Activated CD4-positive, alpha-beta T cell treated with anti-CD3 and anti-CD28 coated beads for 48 hours (primary cell): ENCODE data around the gene CEP72.
"Not testable (repeated sequence)": the region's sequence is repeated elsewhere in the genome, so short reads cannot be mapped to it uniquely, and the experiment has no call there.

Experiments used
- DNase-seq: peaks from one replicate; pipeline ENCODE4 v3.0.0-alpha.2; 2020

CEP72 gene

DNA sequence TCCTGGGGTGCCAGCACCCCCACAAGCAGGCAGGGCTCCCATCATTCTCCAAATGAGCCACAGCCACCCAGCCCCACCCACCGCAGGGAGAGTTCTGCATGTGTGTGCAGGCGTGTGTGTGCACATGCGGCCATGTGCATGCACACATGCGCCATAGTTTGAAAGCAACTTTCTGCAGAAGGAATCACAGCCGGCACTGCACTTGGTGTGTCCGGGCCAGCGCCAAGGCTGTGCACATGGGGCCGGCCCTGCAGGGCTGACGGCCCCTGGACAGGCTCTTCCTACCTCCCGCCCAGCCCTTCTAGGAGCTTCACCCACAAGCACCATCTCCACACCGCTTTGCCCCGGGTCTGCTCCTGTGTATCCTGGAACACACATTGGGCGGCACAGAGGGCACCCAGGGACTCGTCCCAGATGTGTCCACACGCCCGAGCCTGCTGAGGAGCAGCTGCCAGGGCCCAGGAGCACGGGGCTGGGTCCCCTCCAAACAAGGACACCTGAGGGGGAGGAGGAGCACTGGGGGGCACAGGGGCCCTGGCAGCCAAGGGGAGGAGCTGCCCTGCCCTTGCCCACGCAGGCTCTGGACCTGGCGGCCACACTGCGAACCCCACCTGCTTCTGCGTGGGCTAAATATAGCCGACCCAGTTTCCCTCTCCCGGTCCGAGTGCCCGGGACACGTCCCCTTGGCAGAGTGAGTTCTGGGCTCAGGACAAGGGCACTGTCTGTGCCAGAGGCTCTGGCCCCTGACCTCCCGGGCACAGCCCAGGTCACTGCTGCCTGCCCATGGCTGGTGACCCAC lies 61.9 kb downstream of the CEP72 start:
- no peak for DNase-seq

DNA sequence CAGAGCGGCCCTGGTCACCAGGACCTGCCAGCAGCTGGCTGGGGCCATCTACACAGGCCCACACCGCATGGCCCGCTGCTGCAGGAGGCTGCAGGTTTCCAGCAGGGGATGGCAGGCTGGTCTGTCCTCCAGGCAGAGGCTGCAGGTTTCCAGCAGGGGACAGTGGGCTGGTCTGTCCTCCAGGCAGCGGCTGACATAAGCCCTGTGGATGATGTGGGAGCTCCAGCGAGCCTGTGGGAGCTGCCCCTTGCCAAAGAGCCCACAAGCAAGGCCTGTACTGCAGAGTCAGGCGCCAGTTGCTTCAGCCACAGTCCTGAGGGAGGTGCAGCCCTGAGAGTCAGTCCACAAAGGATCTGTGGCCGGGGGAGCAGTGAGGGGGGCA lies 62.5 kb downstream of the CEP72 start:
- no peak for DNase-seq

DNA sequence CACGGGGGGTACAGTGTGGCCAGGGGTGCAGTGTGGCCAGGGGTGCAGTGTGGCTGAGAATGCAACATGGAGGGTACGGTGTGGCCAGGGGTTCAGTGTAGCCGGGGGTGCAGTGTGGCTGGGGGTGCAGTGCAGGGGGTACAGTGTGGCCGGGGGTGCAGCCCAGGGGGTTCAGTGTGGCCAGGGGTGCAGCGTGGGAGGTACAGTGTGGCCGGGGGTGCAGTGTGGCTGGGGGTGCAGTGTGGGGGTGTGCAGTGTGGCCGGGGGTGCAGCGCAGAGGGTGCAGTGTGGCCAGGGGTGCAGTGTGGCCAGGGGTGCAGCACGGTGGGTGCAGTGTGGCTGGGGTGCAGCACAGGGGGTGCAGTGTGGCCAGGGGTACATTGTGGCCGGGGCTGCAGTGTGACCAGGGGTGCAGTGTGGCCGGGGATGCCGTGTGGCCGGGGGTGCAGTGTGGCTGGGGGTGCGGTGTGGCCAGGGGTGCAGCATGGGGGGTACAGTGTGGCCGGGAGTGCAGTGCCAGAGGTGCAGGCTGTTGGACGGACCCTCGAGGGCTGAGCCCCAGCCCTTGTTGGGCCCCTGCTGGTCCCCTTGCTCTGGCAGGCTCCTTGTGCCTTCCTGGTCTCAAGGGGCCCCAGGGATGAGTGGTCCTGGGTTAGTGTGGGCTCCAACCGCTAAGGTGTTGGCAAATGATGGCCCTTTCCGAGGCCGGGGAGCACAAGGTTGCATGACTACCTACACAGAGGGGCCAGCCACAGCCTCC lies 63.2 kb downstream of the CEP72 start:
- DNase-seq = no peak

DNA sequence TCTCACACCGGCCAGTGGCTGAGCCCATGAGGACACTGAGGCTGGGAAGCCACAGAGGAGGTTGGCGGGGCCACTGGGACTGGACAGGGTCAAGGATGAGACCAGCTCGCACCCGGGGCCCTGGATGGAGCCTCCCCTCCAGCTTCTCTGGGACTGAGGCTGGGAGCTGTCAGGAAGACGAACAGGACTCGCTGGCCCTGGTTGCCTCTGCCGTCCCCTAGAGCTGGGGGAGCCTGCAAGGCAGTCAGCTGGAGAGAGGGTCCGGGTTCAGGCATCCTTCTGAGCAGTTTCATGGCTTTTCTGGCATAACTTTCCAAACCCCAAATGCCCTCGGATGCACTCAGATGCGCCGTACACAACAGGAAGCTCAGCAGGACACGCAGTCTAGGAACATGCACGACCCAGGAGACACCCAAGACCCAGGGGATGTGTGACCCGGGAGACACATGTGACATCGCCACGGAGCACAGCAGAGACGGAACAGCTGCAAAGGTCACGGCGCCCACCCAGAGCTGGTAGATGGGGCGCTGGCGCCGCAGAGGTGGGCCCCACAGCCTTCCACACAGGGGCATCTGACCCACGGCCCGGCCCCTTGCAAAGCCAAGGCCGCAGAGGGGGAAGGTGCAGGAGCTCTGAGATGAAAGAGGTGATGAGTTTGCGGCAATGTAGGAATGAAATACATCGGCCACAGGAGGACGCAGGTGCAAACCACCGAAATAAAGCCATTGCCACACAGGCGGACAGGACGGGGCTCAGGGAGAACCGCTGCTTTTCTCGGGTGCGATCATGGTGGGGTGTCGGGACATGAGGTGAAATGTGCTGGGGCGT lies 63.9 kb downstream of the CEP72 start:
- DNase-seq = no peak

DNA sequence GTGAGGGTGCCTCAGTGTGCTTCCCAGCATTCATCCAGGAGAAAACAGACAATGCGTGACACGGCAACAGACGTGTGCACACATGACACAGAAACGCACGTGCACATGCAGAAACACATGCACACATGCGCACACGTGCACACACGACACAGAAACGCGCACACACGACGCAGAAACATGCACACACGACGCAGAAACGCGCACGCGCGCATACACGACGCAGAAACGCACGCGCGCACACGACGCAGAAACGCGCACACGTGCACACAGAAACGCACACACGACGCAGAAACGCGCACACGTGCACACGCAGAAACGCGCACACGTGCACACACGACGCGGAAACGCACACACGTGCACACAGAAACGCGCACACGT lies 64.5 kb downstream of the CEP72 start:
- DNase-seq = no peak

DNA sequence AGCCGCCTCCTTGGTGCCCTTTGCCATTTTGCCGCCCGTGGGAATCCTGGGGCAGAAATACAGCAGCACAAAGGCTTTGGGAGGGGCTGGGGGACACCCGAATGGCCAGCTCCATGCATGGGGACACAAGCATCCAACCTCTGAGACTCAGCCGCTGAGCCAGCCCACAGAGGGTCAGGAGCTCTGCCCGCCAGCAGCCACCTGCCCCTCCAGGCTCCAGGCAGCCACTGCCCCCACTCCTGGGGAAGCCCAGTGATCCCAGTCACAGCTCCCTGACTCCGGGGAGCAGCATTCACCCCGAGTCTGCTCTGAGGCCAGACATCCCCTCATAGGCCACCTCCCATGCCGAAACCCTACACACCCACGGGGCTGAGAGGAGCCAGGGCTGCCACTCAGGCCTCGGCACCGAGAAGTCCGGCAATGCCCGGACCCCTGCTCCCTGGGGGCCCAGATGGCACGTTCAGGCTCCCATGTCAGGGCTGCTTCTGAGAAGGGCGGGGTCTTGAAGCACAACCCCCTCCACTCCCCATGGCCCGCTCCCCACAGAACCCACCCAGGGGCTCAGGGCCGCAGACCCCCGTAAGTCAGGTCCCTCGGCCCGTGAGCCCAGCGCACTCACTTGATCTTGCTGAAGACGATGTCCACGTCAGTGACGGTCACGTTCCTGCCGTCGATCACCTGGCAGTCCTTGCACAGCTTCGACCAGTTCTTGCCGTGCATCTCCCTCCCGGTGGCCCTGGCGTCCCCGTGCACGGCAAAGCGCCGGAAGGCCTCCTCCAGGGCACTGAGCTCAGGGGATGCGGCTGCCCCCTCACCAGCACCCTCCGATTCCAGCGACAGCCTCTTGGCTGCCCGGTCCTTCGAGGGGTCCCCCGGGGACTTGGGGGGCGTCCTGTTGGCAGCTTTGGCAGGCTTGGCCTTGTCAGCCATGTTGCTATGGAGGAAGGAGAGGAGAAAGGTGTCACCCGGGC lies 65.3 kb downstream of the CEP72 start:
- no peak for DNase-seq

DNA sequence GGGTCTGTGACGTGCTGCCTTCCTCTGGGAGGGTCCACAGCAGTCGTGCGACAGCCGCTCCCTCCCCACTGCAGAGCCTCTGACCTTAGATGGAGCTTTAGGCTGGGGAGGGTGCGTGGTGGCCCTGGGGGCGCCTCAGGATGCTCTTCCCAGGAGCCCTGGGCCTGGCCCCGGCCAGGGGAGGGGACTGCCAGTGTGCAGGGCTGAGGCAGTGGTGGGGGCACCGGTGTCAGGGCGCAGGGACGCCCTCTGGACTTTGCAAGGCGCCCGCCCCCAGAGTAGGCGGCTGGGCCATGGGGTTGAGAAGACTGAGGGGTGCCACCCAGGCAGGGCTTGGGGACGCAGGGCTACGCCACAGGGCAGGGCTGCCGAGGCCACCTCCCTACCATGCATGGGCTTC lies 66.4 kb downstream of the CEP72 start:
- DNase-seq = not testable (repeated sequence)

DNA sequence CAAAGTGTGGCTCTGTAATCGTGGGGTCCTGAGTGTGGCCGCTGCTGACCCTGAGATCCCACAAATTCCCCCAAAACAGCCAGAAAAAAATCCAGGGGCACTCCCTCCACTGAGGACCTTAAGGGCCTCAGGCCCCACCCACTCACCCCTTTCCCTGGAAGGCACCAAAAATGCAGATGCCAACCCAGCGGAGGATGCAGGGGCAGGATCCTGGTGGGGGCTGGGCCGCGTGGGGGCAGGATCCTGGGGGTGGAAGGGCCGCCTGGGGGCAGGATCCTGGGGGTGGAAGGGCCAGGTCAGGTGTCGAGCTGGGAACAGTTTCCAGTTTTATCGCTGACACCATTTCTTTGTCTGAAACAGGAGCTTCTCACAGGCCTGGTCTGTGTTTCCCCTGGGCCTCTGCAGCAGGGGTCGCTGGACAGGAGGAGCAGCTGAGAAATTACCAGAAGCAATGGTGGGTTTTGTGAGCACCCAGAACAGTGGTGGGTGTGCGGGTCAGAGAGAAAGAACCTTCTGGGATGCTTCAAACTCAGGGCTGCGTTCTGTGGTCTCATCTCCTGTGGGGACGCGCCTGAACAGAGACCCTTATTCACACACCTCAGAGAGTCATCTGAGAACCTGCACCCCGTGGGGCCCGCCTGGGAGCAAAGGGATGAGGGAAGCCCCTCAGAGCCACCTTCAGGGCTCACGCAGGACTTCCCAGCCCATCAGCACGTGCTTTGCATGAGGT lies 67.2 kb downstream of the CEP72 start:
- not testable (repeated sequence) for DNase-seq

DNA sequence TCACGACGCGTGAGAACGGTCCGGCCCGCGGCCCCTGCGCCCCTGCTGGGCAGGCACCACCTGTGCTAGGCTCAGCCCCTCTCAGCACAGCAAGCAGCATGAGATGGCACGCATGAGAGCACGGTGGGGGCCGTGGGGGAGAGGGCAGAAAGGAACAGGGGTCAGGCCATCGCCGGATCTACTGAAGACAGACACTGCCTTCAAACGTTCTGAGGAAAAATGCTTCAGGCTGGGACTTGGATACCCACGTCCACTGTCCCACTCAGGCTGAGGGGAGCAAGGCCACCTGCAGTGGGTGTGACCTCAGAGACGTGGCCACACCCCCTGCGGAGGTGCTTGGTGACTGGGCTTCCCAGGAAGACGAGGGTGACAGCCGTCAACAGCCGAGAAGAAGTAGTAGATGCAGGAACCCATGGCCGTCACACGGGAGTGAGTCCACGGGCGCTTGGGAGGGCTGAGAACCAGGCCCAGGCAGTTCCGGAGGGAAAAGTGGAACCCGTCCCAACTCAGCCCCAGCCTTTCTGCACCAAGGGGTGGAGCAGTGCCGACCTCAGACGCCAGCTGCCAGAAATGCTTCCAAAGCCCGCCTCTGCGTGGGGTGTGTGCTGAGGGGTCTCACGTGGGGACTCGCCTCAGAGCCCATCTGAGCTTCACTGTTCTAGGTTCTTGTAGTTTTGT lies 68.1 kb downstream of the CEP72 start:
- DNase-seq = not testable (repeated sequence)

DNA sequence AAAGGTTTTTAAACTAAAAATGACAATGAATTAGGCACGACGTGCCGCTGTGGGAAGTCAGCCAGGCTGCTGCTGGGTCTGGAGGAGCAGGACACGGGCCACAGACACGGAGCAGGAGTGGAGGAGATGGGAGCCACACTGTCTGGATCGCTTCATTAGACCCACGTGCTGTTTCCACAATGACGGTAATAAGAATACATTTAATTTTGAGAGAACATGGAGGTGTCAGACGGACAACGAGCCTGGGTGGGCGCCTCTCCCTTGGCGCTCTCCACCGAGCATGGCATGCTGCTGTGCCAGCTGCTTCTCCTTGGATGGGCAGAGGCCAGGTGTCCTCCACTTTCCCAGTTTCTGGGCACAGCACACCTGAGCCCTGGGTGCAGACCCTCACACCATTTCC lies 68.7 kb downstream of the CEP72 start:
- not testable (repeated sequence) for DNase-seq

DNA sequence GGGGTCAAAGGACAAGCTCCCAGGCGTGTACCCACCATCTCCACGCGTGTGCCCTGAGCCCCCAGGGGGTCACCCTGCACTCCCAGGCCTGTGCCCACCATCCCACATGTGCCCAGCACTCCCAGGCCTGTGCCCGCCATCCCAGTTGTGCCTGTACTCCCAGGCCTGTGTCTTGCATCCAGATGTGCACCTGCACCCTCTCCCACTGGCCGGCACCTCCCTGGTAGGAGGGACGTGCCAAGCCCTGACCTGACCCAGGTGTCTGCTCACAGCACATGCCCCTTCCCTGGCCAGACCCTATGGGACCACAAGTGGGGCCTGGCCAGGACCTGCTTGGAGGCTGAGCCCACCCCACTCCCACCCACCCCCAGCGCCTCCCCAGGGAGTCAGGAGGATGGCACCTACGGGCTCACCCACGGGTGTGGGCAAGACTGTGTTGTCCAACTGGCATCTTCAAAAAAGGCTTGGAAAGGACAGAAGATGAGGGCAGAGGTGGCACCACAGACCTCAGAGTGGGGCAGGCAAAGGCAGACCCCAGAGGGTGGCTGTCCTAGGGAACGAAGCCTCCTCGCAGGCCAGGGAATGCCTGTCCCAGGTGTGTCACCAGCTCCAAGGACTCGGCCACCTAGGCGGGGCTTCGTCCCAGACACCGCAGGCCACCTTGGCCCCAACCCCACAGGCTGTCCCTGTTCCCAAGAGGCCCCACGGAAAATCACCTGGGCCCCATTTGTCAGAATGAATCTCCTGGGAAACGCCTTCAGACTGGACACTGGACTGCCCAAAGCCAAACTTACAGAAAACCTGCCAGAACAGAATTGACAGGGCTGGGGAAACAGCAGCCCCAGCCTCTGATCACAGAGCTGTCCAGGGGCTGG lies 69.4 kb downstream of the CEP72 start:
- DNase-seq = not testable (repeated sequence)

DNA sequence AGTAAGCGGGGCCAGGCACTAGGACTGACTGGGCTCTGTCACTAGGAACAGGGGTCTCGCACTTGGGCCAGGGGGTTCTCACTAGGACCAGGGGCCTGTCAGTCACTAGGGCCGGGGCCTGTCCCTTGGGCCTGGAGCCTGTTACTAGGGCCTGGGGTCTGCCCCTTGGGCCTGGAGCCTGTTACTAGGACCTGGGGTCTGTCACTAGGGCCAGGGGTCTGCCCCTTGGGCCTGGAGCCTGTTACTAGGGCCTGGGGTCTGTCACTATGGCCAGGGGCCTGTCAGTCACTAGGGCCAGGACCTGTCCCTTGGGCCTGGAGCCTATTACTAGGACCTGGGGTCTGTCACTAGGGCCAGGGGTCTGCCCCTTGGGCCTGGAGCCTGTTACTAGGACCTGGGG lies 70.1 kb downstream of the CEP72 start:
- DNase-seq = not testable (repeated sequence)

DNA sequence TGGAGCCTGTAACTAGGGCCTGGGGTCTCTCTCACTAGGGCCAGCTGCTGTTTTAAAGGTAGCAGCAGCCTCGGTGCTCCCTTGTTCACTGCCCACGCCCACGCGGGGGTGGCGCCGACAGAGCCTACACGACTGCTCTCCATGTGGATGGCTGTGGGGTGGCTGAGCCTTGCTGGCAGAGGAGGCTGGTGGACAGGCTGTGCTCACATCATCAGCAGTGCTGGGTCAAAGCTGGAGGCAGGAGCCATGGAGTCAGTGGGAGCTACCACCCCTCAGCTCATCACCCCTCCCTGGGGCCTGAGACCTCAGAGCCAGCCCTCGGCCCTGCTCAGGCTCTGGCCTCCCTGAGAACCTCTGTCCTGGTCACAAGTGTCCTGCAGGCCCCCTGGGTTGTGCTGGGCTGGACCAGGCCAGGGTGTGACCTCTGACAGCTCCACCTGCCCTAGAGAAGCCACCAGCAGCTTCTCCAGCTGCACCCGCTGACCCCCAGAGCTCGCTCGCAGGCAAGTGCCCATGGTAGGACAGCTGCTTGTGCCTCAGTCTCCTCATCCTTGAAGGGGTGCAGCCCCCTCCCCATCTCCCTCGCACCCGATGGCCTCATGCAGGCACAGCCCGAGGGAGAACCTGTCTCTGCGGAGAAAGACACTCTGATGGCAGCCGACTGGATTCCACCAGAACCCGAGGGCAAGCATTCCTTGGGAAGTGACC lies 70.7 kb downstream of the CEP72 start:
- not testable (repeated sequence) for DNase-seq

DNA sequence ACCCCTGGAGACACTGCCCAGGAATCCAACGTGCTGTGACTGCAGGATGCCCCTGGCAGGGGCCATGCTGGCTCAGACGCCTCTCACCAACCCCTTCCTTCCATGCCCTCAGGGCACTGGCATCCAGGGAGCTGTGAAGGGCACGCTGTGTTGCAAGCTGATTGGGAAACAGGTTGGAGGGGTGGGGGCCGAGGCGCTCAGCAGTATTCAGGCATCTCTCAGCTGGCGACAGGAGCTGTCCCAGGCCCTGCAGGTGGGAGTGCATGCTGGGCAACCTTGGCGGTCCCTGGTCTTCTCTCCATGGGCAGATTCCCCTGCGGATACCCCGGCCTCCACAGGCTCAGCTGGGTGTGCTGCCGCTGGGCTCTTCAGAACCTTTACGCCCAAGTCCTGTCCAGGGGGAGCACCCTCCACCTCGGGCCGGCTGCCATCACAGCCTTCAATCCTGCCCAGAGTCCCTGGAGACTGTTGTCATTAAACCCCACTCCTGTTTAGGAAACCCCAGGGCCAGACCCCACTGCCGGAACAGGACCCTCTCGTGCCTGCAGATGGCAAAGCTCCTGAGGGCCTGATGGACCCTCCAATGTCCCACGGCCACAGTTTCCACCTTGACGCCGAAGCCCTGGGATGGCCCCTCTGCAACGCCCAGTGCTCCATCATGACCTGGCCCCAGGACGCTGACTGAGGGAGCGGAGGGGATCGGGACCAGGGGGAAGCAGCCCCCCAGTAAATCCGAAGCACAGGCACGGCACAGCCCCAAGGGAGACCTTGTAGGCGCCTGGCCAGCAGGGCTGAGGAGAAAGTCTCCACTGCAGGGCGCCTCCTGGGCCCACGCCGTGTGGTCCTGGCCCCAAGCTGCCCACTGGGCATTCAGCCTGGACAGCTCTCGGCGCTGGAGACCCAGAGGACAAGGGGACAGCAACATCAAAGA lies 71.7 kb downstream of the CEP72 start:
- DNase-seq = no peak

DNA sequence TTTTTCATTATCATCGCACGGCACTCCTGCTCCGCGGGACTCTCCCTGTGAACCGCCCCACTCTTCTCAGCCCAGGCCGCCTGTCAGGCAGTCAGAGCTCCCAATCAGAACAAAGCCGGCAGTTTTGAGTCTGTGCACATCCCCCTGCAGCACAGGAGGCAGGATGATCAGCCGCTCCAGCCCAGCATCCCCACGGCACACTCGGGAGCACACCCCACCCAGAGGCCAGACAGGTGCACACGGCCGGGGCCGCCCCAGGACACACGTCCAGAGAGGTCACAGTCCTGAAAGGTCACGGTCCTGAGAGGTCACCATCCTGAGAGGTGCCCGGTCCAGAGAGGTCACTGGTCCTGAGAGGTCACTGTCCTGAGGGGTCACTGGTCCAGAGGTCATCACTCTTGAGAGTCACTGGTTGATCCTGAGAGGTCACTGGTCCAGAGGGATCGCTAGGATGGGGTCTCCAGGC lies 72.6 kb downstream of the CEP72 start:
- DNase-seq = no peak

DNA sequence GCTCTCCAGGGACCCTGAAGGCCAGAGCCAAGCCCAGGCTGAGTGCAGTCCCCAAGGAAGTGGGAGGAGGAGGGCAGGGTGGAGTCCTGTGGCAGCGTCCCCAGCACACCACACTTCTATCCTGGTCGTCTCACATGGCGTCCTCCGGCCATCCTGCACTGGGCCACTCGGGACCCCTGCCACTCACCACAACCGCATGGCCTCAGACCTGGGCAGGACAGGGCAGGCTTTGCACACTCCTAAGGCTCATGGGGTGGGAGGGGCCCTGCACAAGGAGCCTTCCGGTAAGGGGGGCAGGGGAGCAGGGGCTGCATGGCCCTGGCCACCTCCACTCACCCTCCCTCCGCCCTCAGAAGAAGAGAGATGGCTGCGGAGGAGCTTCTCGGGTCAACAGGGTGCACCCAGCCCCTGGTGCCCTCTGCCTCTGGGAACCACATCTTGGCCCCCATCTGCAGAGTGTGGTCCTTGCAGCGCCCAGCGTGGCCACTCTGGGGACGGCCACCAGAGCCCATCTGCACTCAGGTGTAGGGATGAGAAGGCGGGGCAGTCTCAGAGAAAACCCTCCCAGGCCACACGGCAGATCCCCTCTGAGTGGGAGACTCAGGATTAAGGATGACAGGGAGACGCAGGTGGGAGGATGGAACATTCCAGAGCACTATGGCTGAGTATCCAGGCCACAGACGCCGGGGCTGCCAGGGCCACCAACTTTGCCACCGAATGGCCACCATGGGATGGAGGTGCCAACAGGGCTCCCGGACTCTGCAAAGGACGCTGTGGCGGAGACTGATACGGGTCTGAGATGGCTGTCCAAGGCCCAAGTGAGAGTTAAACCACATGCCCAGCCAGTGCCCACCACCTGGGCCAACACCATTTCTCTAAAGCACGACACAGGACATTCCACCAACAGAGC lies 73.4 kb downstream of the CEP72 start:
- DNase-seq = no peak

DNA sequence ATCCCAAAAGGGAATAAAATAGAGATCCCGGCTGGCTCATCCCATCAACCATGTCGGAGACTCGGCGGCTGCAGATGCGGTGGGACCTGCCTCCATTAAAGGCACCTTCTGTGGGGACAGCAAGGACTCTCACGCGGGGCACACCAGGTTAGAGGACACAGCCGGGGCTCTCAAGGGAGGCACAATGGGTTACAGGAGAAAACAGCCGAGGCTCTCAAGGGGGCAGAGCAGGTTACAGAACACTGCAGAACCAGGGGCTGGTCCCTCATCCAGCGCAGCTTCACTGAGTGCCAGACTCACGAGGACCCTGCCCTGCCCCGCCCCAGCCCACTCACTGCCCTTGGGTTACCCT lies 74.0 kb downstream of the CEP72 start:
- DNase-seq = not testable (repeated sequence)
